GM11168 (cell line): ENCODE measurements around the gene IFT43.

Source experiments
- in situ Hi-C: fragments of 300-500 bp; cut with MboI; formaldehyde crosslinking; loops from one replicate; pipeline ENCODE4 v1.12.0; 2022; ENCODE audit warnings: low sequenced_read_pairs; ENCODE audit not compliant: unreplicated experiment

Gene IFT43

DNA sequence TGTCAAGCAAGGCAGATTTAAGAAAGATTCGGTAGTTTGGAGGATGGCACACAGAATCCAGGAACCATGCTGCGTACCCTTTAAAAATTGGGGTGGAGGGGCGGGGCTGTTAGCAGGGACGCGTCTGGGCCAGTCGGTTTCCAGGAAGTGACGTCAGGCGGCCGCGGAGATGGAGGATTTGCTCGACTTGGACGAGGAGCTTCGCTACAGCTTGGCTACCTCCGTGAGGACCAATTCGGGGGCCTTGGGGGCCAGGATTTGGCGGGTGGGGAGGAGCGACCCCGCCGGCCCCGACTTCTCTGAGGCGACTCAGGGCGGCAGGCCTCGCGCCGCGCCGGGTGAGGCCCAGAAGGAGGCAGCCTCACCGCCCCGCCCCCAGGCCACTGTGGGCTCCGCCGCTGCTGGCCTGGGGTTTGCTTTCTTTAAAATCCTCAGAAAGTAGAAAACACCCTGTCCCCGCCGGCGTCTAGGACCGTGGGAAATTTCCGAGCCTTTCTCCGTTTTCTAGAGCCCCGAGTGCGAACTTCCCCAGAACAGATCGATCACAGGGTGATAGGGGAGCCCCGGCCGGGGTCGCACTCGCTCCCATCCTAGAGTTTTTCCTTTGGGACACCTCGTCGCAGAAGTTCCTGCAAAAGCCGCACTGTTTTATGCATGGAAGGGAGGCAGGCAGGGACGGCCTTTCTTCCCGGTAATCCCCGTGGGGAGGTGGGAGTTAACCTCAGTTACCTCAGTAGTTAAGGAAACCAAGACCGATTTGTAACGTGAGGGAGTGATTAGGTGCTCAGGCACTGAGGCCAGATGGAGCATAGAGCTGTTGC is at the start of gene IFT43:
Gene IFT43 (plus strand): TSS at position 146 of the 821 bp plus-strand sequence. CDS start 24 bp downstream, at position 170.
- in situ Hi-C loops: loop anchor here (10.0 kb wide), 1 partner anchor 271 kb away; no protein-coding TSS in a partner anchor

DNA sequence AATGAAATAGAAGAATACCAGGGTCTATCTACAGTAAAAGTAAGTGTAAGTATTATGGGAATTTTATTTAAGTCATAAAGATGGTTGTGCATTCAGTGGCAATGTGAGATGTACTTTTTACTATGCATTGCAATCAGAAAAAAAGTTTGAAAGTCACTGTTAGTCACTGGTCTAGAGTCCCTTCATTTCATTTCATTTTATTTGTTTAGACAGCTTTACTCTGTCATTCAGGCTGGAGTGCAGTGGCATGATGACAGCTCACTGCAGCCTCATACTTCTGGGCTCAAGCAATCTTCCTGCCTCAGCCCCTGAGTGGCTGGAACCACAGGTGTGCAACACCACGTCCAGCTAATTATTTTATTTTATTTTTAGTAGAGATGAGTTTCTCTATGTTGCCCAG is 46.4 kb upstream of the IFT43 start:
- in situ Hi-C loops: no loop called here

DNA sequence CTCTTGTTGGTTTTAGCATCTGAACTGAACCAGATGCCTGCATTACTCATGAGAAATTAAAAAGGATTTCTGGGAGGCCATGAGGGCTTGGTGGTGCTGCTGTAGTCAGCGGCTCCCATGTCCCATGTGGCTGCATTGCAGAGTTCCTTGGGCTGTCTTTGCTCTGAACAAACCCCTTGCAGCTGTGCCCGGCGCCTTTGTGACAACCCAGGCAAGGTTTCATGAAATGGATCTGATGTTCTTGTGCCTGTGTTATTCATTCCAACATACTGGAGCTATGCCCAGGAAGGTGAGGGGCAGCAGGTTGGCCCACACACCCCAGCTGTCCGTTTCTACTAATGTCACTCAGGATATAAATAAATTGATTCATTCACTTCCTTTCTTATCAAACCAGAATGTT is 44.5 kb upstream of the IFT43 start:
- in situ Hi-C loops: no loop called here

DNA sequence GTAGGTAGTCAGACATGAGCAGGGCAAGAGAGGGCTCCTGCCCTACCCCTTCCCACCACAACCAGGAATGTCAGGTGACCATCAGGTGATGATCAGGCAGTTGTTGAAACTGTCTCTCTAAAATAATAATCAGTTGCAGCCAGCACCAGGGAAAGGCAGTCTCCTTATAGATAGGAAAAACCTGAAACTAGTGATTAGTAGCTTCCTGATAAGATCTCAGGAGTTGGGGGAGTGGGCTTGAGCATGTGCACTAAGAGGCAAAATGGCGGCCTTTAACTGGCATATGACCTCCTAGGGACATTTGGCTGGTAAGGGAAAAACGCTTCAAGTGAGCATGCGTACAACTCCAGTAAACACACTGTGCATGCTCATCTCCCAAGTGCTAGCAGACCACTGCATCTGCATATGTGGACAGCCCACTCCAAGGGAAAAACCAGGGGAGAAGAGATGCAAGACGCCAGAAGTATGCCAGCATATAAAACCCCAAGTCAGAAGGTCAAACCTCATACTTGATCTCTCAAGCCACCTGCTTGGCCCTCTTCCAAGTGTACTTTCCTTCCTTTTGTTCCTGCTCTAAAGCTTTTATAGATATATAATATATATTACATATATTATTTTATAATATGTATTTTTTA is 40.8 kb upstream of the IFT43 start:
- in situ Hi-C loops: no loop called here

DNA sequence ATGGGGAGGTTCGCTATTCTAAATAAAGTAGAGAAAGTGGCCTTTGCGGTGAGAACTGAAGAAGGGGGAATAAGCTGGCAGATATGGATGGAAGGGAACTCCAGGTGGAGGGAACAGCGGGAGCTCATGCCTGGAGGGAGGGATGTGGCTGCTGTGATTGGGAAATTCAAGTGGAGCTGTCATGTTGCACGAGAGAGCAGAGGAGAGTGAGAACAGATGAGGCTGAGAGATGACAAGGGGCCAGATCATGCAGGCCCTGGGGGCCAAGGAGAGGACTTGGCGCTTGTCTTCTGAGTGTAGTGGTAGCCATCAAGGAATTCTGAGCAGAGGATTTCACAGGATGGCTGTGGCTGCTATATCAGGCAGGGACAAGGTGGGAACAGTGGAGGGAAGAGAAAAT is 38.8 kb upstream of the IFT43 start:
- in situ Hi-C loops: no loop called here

DNA sequence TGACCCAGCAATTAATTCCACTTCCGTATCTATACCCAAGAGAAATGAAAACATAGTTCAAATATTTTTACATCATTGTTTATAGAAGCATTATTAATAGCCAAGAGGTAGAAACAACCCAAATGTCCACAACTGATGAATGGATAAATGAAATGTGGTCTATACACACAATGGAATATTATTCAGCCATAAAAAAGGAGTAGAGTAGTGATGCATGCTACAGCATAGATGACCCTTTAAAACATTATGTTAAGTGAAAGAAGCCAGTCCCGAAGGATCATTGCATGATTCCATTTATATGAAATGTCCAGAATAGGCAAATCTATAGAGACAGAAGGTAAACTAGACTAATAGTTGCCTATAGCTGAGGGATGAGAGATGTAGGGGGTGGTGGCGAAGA is 33.1 kb upstream of the IFT43 start:
- in situ Hi-C loops: no loop called here

DNA sequence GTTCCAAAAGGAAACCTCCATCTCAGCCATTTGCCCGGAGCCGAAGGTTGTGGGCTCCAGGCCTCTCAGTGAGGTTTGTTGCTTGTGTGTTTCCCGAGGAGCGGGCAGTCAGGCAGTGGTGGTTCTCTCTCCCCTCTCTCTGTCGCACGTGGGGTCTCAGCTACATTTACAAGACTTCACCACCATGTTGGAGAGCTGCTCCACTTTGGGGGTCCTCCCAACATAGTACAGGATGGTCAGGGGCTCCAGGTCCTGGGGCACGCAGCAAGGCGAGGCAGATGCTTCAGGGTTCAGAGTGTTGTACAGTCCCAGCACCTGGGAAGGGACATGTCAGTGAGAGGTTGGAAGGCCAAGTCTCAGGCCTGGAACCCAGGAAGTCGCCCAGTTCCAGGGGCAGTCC is 26.5 kb upstream of the IFT43 start:
- in situ Hi-C loops: no loop called here

DNA sequence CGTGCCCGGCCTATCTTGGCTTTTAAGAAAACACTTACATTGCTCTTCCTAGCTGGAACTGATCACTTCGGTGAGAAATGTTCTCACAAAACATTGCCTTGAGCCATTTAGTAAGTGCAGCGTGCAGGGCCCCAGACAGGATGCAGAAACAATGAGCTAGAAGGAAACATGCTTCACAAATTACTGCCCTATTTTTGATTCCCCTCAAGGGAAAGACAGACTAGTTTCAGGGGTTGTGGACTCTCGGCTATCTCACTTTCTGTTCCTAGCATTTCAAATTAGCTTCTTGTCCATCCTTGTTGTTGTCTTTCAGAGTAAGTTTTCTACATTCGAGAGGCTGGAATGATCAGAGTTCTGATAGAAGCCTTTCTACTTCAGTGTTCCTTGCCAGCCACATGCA is 25.3 kb upstream of the IFT43 start:
- in situ Hi-C loops: loop anchor here (10.0 kb wide), 1 partner anchor 55 kb away; no protein-coding TSS in a partner anchor

DNA sequence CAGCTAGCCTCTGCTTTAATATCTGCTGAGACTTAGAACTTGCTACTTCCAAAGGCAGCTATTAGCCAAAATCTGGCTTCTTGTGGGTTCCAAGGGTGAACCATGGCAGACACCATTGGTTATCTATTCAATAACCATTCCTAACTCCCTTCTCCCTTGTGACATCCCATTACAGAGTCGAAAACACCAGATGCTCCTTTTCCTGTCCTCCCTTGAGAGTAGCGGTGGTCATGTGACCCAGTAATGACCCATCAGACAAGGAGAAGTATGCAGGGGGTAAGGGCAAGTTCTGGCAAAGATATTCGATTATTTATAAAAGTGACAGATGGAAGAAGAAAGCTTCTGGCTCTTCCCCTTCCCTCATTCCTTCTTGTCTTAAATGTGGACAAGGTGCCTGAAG is 23.9 kb upstream of the IFT43 start:
- in situ Hi-C loops: loop anchor here (10.0 kb wide), 1 partner anchor 57 kb away; no protein-coding TSS in a partner anchor

DNA sequence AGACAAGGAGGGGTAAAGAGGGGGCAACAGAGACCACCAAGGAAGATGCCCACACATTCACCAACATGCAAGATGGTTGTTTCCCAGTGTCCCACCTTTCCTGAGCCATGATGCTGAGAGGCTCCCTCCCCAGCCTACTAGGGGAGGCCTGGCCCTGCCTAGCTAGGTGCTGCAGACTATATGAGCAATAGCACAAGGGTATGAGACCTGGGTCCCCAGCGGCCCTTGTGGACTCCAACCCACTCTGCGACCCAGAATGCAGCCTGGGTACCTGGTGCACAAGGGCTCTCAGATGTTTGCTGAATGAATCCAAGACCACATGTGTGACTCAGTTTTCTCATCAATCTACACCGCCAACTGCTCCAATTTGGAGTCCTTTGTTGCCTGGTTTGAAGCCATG is 17.7 kb upstream of the IFT43 start:
- in situ Hi-C loops: loop anchor here (10.0 kb wide), 1 partner anchor 63 kb away; no protein-coding TSS in a partner anchor

DNA sequence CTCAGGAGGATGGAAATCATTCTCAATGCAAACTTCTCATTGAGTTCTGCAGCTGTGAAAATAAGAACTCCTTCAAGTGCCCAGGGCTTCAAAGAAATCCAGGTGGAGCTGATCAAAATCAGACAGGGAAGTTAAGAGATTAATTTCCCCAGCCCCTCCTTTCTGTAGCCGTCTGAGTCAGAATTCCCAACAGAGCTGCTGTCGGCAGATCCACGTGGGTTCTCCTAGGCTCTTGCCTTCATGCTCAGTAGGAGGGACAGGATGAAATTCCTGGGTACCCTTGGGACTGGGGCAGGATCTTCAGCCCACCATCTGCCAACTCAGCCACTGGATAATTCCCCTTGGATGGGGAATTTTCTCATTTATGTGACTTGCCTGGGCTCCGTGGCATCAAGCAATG is 17.1 kb upstream of the IFT43 start:
- in situ Hi-C loops: loop anchor here (10.0 kb wide), 1 partner anchor 64 kb away; no protein-coding TSS in a partner anchor

DNA sequence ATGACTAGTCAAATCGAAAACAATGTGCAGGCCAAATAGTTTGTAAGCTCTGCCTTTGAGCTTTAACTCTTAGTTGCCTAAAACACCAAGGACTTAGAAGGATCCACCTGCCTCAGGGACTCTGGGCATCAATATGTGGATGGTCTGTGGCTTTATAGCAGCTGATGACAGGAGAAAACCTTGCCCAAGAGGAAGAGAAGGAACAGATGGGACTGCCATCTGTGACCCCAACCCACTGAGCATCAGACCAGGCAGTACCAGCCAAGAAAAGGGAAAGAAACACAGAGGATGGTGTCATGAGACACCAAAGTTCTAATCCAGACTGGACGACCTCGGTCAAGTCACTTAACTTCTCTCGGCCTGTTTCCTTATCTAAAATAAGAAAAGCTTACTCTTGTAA is 16.4 kb upstream of the IFT43 start:
- in situ Hi-C loops: loop anchor here (10.0 kb wide), 1 partner anchor 64 kb away; no protein-coding TSS in a partner anchor

DNA sequence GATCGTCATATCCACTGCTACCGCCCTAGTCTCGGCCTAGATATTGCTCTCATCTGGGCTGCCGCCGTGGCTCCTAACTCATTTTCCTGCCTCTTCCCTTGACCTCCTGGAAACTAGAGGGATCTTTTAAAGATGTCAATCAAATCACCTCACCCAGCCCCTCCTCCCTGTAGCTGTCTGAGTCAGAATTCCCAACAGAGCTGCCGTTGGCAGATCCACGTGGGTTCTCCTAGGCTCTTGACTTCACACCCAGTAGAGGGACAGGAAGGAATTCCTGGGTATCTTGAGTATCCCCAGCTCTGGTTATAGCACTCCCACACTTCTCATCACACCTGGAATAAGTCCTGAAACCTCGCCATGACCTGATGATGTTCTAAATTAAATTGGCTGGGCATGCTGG is 15.7 kb upstream of the IFT43 start:
- in situ Hi-C loops: loop anchor here (10.0 kb wide), 1 partner anchor 65 kb away; no protein-coding TSS in a partner anchor

DNA sequence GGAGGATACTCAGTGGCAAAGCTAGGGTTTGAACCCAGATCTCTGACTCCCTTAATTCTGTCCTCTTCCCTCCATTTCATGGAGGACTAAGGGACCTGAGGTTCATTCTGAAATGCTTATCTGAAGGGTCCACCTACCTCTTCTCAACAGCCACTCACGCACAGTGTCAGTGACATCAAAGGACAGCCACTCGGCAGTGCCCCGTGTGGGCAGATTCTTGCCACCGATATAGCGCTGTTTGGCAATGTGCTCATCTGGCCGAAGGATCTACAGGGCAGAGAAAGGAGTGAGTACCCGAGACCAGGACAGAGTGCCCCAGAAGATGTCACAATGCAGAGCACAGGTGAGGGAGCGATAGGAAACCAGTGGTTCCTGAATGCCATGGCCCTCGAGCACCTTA is 14.6 kb upstream of the IFT43 start:
- in situ Hi-C loops: no loop called here

DNA sequence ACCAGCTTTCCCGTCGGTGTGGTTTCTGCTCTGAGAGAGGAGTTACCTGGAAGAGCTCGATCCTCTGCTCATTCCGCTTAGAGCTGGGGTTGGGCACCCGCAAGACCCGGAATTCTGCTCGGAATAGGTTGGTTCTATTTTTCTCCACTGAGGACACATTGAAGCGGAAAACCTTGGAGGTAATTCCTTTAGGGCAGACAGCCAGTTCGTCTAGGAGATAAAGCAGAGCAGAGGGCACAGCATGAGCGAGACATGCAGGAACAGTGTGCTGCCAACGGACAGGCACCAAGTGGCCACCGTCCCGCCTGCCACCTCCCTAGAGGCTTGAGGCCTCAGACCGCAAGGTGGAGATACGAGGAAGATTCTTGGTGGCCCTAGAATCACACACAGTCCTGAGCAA is 14.1 kb upstream of the IFT43 start:
- in situ Hi-C loops: no loop called here

DNA sequence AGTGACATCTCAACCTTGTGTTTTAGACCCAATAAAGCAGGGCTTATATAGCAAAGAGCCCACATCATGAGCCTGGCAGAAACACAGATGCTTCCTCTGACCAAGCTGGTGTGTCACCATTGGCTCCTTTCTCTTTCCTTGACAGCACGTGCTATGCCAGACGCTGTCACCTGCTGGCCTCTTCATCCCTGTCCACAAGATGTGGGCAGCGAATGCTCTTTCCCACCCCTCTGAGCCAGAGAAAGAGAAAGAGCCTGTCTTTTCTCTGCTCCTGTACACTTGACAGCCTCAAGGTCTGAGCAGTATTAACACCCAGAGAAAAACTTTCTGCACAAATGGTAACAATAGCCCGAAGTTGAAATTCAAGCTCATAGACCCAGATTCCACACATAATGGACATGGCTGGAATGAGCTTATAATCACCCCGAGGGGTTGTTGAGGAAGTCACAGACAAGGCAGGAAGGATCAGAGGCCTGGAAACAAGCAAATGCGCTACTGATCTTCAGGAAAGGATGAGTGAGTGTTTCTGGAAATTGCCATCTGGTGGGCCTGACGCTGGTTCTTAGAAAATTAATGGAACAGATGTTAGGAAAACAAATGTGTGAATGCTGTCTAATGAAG is 12.7 kb upstream of the IFT43 start:
- in situ Hi-C loops: no loop called here

DNA sequence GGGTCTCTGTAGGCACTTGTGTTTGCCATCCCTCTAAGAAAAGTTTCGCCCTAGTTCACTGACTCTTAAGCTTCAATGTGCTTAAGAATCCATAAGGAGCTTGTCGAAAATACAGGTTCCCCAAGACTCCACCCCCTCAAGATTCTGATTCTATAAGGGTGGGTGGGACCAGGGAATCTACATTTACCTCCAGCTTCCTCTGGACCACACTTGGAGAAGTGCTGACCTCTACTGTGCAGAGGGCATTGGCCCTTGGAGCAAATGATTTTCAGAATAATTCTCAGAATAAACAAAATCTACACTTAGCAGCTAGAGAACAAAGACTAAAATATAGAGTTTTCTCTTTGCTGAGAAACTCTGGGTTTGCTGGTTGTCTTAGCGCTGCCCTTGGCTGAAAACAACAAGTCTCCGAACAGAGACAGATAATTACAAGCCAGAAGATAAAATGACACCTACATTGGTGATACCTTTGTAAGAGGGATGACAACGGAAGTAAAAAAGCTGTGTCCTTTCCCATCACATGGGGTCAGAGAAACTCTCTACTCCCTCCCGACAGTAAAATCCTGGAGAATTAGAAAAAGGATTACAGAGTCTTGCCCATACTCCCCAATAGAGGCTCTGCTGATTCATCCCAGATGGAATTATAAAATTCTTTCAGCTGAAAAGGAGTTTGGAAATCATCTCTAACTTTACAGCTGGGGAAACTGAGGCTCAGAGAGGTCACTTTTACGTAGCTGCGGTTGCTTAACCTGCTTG is 8.6 kb upstream of the IFT43 start:
- in situ Hi-C loops: no loop called here

DNA sequence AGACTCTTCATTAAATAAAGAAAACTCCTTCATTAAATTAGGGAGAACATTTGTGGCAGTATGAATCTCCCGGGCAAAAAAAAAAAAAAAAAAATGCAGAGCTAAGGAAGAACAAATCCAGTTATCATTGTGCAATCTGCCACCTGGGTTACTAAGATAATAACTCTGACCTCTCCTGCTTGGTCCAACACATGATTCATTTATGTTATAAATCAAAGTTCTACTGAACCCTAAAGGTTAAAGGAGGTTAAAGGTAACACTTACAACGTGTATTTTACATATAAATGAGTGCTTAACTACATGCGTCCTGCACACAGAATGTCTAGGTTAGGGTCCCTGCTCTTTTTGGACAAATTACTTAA is 8.0 kb upstream of the IFT43 start:
- in situ Hi-C loops: no loop called here

DNA sequence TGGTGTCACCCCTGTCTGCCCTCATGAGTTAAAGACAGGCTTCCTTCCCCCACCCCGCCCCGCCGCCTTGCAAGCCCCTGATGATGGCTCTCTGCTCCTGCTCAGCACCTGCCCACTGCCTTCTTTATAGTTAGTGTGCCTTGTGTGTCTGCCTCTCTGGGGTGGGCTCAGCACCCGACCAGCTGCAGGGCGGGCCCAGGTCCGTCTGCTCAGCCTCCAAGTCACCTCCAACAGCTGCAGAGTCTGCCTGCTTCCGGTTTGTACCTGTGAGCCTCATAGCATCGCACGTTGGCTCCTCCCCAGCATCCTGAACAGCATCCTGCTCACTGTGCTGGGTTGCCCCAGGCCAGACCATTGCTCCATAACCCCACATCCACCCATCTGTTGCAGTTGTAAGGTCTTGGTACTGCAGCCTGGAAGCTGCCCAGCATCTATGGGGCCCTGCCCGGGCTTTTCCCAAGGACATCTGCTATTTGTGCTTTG is 7.3 kb upstream of the IFT43 start:
- in situ Hi-C loops: no loop called here

DNA sequence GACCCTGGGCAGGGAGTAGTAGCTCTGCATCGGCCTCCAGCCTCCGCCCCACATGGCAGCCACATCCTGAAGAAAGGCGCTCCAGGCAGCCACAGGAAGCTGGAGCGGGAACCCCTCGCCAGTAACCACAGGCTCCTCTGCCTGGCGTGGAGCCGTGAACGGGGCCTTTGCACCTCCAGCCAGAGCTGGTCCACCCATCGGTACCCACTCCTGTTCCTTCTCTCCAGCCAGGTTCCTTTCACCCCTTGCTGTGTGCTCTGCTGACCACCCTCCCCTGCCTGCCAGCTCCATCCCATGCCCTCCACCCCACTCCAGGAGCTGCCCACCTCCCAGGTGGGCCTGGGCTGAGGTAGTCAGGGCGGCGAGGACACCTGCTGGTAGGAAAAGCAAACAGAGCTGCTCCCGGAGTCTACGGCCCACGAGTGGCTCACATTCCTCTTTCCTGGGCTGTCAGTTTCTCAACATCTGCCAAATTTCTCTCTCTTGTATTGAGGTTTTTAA is 6.4 kb upstream of the IFT43 start:
- in situ Hi-C loops: no loop called here
